Nephron progenitor cell (in vitro differentiated cells): ENCODE data around the gene DYDC2.

Experiments used
- DNase-seq: peaks from one replicate; pipeline ENCODE4 v3.0.0; 2021
- H3K27ac Mint-ChIP-seq: 2 replicates; pipeline ENCODE4 v1.8.0; 2021; ENCODE audit warnings: mild to moderate bottlenecking, moderate library complexity, mixed read lengths
- H3K27me3 Mint-ChIP-seq: 2 replicates; pipeline ENCODE4 v1.8.0; 2021; ENCODE audit warnings: mild to moderate bottlenecking, low read depth, mixed read lengths; ENCODE audit not compliant: poor library complexity
- H3K36me3 Mint-ChIP-seq: 2 replicates; pipeline ENCODE4 v1.8.0; 2021; ENCODE audit warnings: low read depth, mixed read lengths
- H3K4me1 Mint-ChIP-seq: 2 replicates; pipeline ENCODE4 v1.8.0; 2021; ENCODE audit warnings: mixed read lengths
- H3K4me3 Mint-ChIP-seq: 2 replicates; pipeline ENCODE4 v1.8.0; 2021; ENCODE audit warnings: mild to moderate bottlenecking, moderate library complexity, mixed read lengths
- H3K9me3 Mint-ChIP-seq: 2 replicates; pipeline ENCODE4 v1.8.0; 2021; ENCODE audit warnings: mild to moderate bottlenecking, moderate library complexity, mixed read lengths
- TF ChIP-seq, protein P1 (sequence below): fragments of 200-600 bp; sonication (generic); IDR thresholded peaks from 2 replicates; pipeline ENCODE4 v1.5.0; 2021; ENCODE audit warnings: antibody characterized with exemption

DYDC2 gene, protein sequence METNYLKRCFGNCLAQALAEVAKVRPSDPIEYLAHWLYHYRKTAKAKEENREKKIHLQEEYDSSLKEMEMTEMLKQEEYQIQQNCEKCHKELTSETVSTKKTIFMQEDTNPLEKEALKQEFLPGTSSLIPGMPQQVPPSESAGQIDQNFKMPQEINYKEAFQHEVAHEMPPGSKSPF

DNA sequence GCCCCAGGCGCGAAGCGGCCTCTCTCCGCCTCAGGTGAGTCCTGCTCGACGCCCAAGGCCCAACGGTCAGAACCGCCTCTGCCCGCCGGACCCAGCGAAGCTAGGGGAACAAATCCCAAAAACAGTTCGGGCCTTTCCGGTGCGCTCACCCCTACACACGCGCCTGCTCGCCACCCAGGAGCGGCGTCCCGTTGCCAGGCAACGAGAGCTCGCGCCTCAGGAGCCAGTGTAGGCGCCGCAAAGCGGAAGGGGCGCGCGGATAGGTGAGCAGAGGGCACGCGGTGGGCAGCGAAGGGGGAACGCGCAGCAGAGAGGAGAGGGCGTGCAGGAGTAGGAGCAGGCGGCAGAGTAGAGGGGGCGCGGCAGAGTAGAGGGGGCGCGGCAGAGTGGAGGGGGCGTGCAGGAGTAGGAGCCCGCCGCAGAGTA lies at the start of gene DYDC2, which contains the start of gene DYDC1:
Gene DYDC2 (plus strand): TSS at position 219 of the 426 bp plus-strand sequence. CDS start 5,663 bp downstream, outside the sequence.
Gene DYDC1 (minus strand): TSS at position 193 of the 426 bp plus-strand sequence. CDS start 4,154 bp downstream, outside the sequence.
- TF ChIP-seq, protein P1, sequence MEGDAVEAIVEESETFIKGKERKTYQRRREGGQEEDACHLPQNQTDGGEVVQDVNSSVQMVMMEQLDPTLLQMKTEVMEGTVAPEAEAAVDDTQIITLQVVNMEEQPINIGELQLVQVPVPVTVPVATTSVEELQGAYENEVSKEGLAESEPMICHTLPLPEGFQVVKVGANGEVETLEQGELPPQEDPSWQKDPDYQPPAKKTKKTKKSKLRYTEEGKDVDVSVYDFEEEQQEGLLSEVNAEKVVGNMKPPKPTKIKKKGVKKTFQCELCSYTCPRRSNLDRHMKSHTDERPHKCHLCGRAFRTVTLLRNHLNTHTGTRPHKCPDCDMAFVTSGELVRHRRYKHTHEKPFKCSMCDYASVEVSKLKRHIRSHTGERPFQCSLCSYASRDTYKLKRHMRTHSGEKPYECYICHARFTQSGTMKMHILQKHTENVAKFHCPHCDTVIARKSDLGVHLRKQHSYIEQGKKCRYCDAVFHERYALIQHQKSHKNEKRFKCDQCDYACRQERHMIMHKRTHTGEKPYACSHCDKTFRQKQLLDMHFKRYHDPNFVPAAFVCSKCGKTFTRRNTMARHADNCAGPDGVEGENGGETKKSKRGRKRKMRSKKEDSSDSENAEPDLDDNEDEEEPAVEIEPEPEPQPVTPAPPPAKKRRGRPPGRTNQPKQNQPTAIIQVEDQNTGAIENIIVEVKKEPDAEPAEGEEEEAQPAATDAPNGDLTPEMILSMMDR = no peak
- Mint-ChIP-seq H3K27me3 (peaks cover 15% of the 10 kb centered on the region), H3K36me3 (peaks cover 5% of the 10 kb centered on the region), H3K27ac (peak within 1 kb of the TSS; percentile 51), H3K4me1 (peaks cover 21% of the 10 kb centered on the region), H3K4me3 (peak within 1 kb of the TSS; percentile 87), H3K9me3 (peaks cover 7% of the 10 kb centered on the region)
- peak; percentile 84 for DNase-seq

DNA sequence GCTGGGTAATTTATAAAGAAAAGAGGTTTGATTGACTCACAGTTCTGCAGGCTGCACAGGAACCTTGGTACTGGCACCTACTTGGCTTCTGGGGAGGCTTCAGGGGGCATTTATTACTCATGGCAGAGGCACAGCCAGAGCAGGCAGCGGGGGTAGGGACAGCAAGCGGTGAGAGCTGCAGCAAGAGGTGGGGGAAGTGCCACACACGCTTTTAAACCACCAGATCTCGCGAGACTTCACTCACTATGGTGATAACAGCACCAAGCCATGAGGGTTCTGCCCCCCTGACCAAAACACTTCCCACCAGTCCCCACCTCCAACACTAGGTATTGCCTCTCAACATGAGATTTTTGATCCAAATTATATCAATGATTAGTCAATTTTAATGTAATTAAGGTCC lies 43.1 kb upstream of the DYDC2 start:
- H3K9me3 Mint-ChIP-seq = peaks cover 46% of the 10 kb centered on the region
- H3K27ac Mint-ChIP-seq = peak overlapping the region; percentile 57
- no peak for DNase-seq
- no peak overlapping the region for H3K4me3 Mint-ChIP-seq
- peaks cover 4% of the 10 kb centered on the region for H3K36me3 Mint-ChIP-seq
- TF ChIP-seq, protein P1 = no peak
- H3K4me1 Mint-ChIP-seq = peaks cover 16% of the 10 kb centered on the region
- no peaks in the 10 kb centered on the region for H3K27me3 Mint-ChIP-seq

DNA sequence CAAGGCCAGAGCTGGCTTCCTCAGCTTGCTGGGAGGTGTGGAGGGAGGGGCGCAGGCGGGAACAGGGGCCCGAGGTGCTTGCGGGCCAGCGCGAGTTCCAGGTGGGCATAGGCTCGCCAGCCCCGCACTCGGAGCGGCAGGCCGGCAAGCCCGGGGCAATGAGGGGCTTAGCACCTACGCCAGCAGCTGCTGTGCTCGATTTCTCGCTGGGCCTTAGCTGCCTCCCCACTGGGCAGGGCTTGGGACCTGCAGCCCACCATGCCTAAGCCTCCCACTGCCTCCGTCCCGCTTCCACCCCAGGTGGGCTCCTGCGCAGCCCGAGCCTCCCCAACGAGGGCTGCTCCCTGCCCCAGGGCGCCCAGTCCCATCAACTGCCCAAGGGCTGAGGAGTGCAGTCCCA lies 41.2 kb upstream of the DYDC2 start:
- Mint-ChIP-seq H3K27ac (no peak overlapping the region), H3K27me3 (peaks cover 4% of the 10 kb centered on the region), H3K9me3 (peaks cover 39% of the 10 kb centered on the region), H3K36me3 (peaks cover 4% of the 10 kb centered on the region), H3K4me3 (no peak overlapping the region), H3K4me1 (peaks cover 29% of the 10 kb centered on the region)
- TF ChIP-seq, protein P1 = no peak
- DNase-seq = no peak

DNA sequence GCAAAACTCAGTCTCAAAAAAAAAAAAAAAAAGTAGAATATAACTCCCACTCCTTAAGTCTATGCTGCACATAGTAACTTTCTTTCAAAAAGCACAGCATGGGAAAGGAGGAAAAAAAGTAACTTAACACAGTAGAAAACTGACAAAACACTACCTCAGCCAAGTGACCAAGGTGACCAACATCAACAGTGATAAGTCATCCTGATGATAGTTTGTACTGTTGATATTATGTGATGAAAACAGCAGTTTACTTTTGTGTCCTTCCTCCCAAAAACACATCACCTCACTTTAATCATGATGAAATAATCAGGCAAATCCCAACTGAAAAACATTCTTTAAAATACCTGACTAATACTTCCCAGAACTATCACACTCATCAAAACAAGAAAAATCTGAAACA lies 37.8 kb upstream of the DYDC2 start:
- no peak overlapping the region for H3K4me3 Mint-ChIP-seq
- peaks cover 47% of the 10 kb centered on the region for H3K4me1 Mint-ChIP-seq
- no peak overlapping the region for H3K27ac Mint-ChIP-seq
- peaks cover 7% of the 10 kb centered on the region for H3K27me3 Mint-ChIP-seq
- H3K9me3 Mint-ChIP-seq = peaks cover 23% of the 10 kb centered on the region
- no peak for DNase-seq
- peaks cover 4% of the 10 kb centered on the region for H3K36me3 Mint-ChIP-seq
- TF ChIP-seq, protein P1 = no peak

DNA sequence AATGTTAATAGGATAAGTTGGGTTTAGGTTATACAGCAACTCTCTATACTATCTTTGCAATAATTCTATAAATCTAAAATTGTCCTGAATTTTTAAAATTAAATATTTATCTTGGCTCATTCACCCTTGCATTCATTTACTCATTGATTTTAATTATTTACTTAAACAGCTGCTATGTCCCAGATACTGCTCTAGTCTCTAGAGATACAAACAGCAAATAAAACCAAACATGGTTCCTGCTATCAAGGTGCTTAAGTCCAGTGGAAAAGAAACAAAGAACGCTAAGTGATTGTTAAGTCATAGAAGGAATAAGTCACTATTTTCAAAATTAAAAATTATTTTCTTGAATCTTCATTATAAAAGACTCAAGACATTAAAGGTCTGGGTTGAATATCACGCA lies 37.3 kb upstream of the DYDC2 start:
- TF ChIP-seq, protein P1 = no peak
- no peak for DNase-seq
- peaks cover 53% of the 10 kb centered on the region for H3K4me1 Mint-ChIP-seq
- H3K36me3 Mint-ChIP-seq = peaks cover 4% of the 10 kb centered on the region
- H3K9me3 Mint-ChIP-seq = peaks cover 23% of the 10 kb centered on the region
- H3K27me3 Mint-ChIP-seq = peaks cover 8% of the 10 kb centered on the region
- H3K27ac Mint-ChIP-seq = no peak overlapping the region
- no peak overlapping the region for H3K4me3 Mint-ChIP-seq

DNA sequence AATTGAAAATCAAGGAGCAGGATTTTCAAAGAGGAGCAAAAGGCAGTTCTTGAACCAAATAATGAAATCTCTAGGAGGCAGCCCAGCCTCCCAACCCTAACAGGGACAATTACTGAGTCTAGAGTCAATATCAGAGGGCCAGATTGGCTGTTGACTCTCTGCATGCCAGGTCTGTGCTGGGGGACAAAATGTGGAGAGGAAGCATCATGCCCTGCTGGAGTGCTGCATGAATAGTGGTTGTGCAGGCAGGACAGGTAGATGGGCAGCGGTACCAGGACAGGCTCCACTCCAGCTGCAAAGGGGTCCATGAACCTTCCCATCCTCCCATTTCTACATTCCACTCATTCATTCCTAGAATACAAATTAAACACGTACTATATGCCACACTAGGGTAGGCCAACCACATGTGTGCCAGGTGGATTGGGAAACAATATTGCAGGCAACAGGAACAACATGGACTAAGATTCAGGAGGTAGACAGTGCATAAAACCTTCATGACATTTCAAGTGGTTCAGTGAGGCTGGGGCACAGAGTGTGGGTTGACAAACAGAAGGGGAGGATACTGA lies 36.8 kb upstream of the DYDC2 start:
- peaks cover 8% of the 10 kb centered on the region for H3K27me3 Mint-ChIP-seq
- H3K4me3 Mint-ChIP-seq = no peak overlapping the region
- H3K4me1 Mint-ChIP-seq = peaks cover 54% of the 10 kb centered on the region
- H3K27ac Mint-ChIP-seq = peak overlapping the region; percentile 67
- TF ChIP-seq, protein P1 = no peak
- H3K36me3 Mint-ChIP-seq = peaks cover 4% of the 10 kb centered on the region
- DNase-seq = no peak
- peaks cover 23% of the 10 kb centered on the region for H3K9me3 Mint-ChIP-seq
